Activated CD8-positive, alpha-beta T cell treated with anti-CD3 and anti-CD28 coated beads for 36 hours (primary cell): Measurements from ENCODE around the gene RPL10. TPM values are rescaled to one million over a fixed set of nuclear protein-coding genes. Genes with fewer than 3 reads are reported as not detected.

Source experiments
- ATAC-seq: fragments of 200-7000 bp; cut with Tn5 transposase; one replicate; pipeline ENCODE4 v1.10.0; 2021; ENCODE audit warnings: mild to moderate bottlenecking, moderate library complexity
- CTCF ChIA-PET: fragments of 350-600 bp; sonication (Branson Sonifier 250); formaldehyde crosslinking; loops from one replicate; lab custom pipeline; 2021; ENCODE audit warnings: antibody characterized with exemption; lab: Charles Lee
- POLR2A ChIA-PET: fragments of 350-600 bp; sonication (Branson Sonifier 250); formaldehyde crosslinking; loops from one replicate; lab custom pipeline; 2021; ENCODE audit warnings: antibody characterized with exemption; lab: Charles Lee
- DNase-seq: peaks from one replicate; pipeline ENCODE4 v3.0.0-alpha.2; 2020
- H3K27ac Mint-ChIP-seq: one replicate; pipeline ENCODE4 v1.8.0; 2021; ENCODE audit warnings: mild to moderate bottlenecking, mixed read lengths
- H3K27me3 Mint-ChIP-seq: one replicate; pipeline ENCODE4 v1.8.0; 2021; ENCODE audit warnings: mixed read lengths
- H3K36me3 Mint-ChIP-seq: one replicate; pipeline ENCODE4 v1.8.0; 2021; ENCODE audit warnings: low read depth, mixed read lengths
- H3K4me1 Mint-ChIP-seq: one replicate; pipeline ENCODE4 v1.8.0; 2021; ENCODE audit warnings: low read depth, mixed read lengths
- H3K4me3 Mint-ChIP-seq: one replicate; pipeline ENCODE4 v1.8.0; 2021; ENCODE audit warnings: mild to moderate bottlenecking, moderate library complexity, mixed read lengths
- H3K9me3 Mint-ChIP-seq: one replicate; pipeline ENCODE4 v1.8.0; 2021; ENCODE audit warnings: mixed read lengths
- intact Hi-C: fragments of 100-400 bp; cut with micrococcal nuclease; formaldehyde crosslinking; loops from one replicate; pipeline ENCODE4 v1.10.0; 2022
- total RNA-seq, 2 experiments: library from RNA; stranded (reverse); gene quantifications; one replicate each; pipeline ENCODE4 v1.2.3, GENCODE V29; 2021
- TF ChIP-seq, protein P1 (sequence below): fragments of 200-600 bp; IDR thresholded peaks from one replicate; pipeline ENCODE4 v1.8.0; 2022; ENCODE audit warnings: antibody characterized with exemption, mild to moderate bottlenecking

Gene RPL10
- total RNA-seq, 2 experiments from 2014 or later: 3,574 to 3,675 TPM

DNA sequence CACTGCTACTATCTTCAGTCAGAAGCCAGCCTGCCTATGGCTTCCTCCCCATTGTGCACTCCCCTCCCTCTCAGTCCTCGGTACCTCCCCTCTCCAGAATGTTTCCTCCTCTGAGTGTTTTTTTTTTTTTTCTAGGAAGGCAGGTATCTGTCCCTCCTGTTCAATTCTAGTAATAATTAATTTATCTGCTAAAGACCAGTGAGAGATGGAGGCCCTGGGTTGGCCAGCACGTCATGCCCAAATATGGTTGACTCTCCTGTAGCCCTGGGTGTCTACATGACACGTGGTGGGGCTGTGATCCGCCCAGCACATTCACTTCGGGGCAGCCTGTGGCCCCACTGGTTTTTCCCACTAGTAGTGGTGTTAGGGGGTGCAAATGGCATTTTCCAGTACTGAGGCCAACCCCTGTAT, 25.6 kb upstream of the RPL10 start:
- Mint-ChIP-seq H3K27ac (peak overlapping the region; percentile 80), H3K27me3 (no peaks in the 10 kb centered on the region), H3K36me3 (peaks cover 19% of the 10 kb centered on the region), H3K4me3 (peak overlapping the region; percentile 76), H3K4me1 (peaks cover 27% of the 10 kb centered on the region), H3K9me3 (no peaks in the 10 kb centered on the region)
- DNase-seq (peak; percentile 75), ATAC-seq (peak; percentile 24)
- ChIA-PET POLR2A (interaction anchor here (1.1 to 1.9 kb wide), 5 partner anchors 9 to 170 kb away, joined by 3 to 7 read pairs (median 3); partner anchors contain the start of gene RPL10), CTCF (interaction anchor here (1.1 to 1.8 kb wide), 6 partner anchors 9 to 167 kb away, joined by 4 to 11 read pairs (median 5); partner anchors contain the start of genes RPL10 and SLC10A3)
- intact Hi-C loops: no loop called here
- TF ChIP-seq, protein P1, sequence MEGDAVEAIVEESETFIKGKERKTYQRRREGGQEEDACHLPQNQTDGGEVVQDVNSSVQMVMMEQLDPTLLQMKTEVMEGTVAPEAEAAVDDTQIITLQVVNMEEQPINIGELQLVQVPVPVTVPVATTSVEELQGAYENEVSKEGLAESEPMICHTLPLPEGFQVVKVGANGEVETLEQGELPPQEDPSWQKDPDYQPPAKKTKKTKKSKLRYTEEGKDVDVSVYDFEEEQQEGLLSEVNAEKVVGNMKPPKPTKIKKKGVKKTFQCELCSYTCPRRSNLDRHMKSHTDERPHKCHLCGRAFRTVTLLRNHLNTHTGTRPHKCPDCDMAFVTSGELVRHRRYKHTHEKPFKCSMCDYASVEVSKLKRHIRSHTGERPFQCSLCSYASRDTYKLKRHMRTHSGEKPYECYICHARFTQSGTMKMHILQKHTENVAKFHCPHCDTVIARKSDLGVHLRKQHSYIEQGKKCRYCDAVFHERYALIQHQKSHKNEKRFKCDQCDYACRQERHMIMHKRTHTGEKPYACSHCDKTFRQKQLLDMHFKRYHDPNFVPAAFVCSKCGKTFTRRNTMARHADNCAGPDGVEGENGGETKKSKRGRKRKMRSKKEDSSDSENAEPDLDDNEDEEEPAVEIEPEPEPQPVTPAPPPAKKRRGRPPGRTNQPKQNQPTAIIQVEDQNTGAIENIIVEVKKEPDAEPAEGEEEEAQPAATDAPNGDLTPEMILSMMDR: no peak

DNA sequence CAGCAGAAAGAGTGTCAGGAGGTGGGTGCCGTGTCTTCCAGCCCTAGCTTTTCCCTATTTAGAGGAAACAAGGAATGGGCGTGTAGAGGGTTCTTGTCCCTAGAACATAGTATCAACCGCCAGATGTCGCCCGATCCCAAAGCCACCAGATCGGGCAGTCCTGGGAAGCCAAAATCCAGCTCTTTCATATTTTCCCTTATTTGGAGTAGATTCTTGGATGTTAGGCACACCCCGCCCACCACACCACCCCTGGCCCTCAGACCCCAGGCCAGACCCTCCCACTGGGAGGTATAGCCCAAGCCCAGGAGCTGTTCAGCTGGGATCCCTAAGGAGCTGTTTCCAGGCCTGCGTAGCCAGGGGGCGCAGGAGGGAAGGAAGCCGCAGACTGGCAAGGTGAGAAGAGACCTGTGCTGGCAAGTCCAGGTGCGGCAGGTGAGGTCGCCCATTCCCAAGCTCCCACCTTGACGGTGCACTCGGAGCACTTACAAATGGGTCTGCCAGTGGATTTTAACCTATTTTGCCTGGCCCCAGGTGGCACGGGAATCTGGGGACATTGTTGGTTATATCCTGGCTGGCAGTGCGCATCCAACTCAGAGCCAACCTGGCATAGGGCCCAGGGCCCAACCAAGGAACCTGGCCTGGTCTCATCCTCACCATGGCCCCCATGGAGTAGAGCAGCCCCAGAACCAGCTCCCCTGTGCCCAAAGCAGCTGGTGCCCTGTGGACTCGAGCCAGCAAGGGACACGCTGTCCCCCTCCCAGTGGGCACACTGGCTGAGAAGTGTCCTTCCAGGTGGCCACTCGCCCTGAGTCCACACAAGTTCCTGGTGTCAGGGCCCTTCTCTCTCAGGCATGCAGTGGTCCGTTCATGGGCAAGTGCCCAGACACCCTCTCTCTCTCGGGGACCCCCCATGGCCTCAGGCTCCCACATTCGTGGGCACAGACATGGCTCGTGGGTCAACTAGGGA, 24.6 kb upstream of the RPL10 start:
- peak overlapping the region; percentile 49 for H3K27ac Mint-ChIP-seq
- intact Hi-C loops: no loop called here
- ChIA-PET POLR2A (interaction anchor here (1.1 to 1.9 kb wide), 6 partner anchors 10 to 402 kb away, joined by 3 to 7 read pairs (median 3); partner anchors contain the start of genes HCFC1, RPL10 and TMEM187), CTCF (interaction anchor here (0.7 to 1.8 kb wide), 11 partner anchors 8 to 170 kb away, joined by 3 to 11 read pairs (median 4); partner anchors contain the start of genes RPL10 and SLC10A3)
- DNase-seq (no peak), ATAC-seq (no peak)
- peaks cover 21% of the 10 kb centered on the region for H3K4me1 Mint-ChIP-seq
- H3K9me3 Mint-ChIP-seq: no peaks in the 10 kb centered on the region
- H3K27me3 Mint-ChIP-seq: no peaks in the 10 kb centered on the region
- peaks cover 11% of the 10 kb centered on the region for H3K36me3 Mint-ChIP-seq
- TF ChIP-seq, protein P1: peak; percentile 36
- H3K4me3 Mint-ChIP-seq: peak overlapping the region; percentile 76

DNA sequence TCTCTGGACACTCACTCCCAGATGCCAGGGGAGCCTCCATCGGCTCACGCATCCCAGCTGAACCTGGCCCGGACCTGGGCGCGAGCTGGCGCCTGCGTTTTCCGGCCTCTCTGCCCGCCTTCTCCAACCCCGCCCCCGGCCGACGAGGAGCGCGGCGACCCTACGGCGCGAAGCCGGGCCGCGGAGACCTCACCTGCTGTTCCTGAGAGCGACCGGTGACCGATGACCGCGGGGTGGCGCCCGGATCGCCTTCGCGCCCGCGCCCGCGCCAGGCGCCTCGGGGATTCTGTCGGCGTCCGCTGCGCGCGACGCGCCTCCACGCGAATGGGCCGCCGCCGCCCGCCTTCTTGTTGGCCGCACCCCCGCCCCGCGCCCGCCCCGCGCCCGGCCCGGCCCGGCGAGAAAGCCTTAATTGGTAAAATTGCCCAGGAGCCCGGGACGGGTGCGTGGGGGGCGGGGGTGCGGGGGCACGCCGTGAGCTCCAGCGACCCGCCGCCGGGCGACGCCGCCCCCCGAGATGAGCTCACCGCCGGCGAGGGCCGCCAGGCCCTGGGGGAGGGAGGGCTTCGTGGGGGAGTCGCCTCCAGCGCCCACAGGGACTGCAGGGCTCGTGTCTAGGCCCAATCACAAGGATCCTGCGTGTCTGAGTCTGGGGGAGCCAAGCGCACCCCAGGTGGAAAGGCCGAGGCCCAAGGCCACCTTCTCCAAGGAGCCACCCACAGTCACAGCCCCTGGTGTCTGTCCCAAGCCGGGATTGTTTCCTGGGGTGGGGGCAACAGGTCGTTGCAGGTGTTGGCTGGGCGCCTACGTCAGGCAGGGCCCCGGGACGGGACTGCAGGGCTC, 23.6 kb upstream of the RPL10 start, which contains the start of gene FLNA:
FLNA (minus strand) TSS at position 322 of the 843 bp plus-strand sequence. CDS start 3,389 bp downstream, outside the sequence.
- DNase-seq: peak; percentile 31
- TF ChIP-seq, protein P1: no peak
- H3K4me3 Mint-ChIP-seq: peak within 1 kb of the TSS; percentile 76
- no peaks in the 10 kb centered on the region for H3K9me3 Mint-ChIP-seq
- ATAC-seq: no peak
- CTCF ChIA-PET: interaction anchor here (1.0 to 1.8 kb wide), 7 partner anchors 9 to 169 kb away, joined by 3 to 11 read pairs (median 4); partner anchors contain the start of genes RPL10 and SLC10A3
- intact Hi-C loops: no loop called here
- peaks cover 12% of the 10 kb centered on the region for H3K36me3 Mint-ChIP-seq
- H3K27me3 Mint-ChIP-seq: no peaks in the 10 kb centered on the region
- peaks cover 21% of the 10 kb centered on the region for H3K4me1 Mint-ChIP-seq
- H3K27ac Mint-ChIP-seq: peak within 1 kb of the TSS; percentile 49
- POLR2A ChIA-PET: interaction anchor here (1.3 to 3.9 kb wide), 5 partner anchors 11 to 403 kb away, joined by 3 to 30 read pairs (median 6); partner anchors contain the start of genes HCFC1, RPL10 and TMEM187

DNA sequence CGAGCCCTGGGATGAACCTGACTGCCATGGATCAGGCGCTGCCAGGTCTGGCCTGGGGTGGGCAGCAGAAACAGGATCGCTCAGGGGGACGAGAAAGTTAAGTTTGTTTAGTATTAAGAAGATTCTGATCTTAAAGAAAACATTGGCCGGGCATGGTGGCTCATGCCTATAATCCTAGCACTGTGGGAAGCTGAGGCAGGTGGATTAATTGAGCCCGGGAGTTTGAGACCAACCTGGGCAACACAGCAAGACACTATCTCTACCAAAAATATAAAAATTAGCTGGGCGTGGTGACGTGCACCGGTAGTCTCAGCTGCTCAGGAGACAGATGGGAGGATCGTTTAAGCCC, 23.0 kb upstream of the RPL10 start:
- Mint-ChIP-seq H3K27ac (no peak overlapping the region), H3K4me3 (peak overlapping the region; percentile 58)
- CTCF ChIA-PET: no interaction called here

More for the DNA sequence above, 23.0 kb upstream of the RPL10 start:
- H3K4me1 Mint-ChIP-seq: peaks cover 21% of the 10 kb centered on the region
- TF ChIP-seq, protein P1: no peak
- H3K36me3 Mint-ChIP-seq: peaks cover 10% of the 10 kb centered on the region
- no peak for DNase-seq
- H3K9me3 Mint-ChIP-seq: no peaks in the 10 kb centered on the region
- intact Hi-C loops: no loop called here
- POLR2A ChIA-PET: interaction anchor here (0.8 to 3.9 kb wide), 2 partner anchors 9 to 23 kb away, joined by 3 to 30 read pairs; partner anchors contain the start of gene RPL10
- no peaks in the 10 kb centered on the region for H3K27me3 Mint-ChIP-seq
- ATAC-seq: no peak
